ENCODE data around the gene KCNAB3.
A peak's percentile ranks its signal among the peaks of the same experiment; 100 is the strongest.

KCNAB3 gene

DNA sequence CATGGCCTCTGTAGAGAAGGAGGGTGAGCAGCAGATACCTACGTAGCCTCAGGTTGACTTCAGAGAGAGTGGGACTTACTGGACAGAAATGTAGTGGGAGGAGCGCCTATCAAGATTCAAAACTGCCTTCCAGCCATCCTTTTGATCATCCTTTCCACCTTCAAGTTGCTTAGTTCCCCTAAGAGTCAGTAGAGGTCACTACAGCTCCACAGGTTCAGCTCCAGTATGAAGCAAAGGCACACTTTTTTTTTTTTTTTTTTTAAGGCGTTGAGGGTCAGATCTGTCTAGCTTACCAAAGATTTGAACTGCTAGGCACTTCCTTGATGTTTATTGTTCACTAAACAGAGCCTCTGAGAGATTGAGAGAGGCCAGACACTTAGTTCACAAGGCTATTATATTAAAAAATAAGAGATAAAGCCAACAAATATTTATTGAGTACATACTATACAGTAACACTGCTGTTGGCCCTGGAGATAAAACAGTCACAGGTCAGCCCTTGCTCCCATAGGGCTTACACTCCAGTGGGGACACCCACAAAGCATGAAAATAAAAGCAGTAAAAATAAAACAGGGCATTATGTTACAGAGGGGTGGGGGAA, 16.6 kb downstream of the KCNAB3 start:
- TF ChIP-seq RAD21 (IDR thresholded peaks at IDR 0.05; ENCODE audit: low read depth): peak; percentile 82
- TF ChIP-seq MAX (IDR thresholded peaks at IDR 0.05): no peak

DNA sequence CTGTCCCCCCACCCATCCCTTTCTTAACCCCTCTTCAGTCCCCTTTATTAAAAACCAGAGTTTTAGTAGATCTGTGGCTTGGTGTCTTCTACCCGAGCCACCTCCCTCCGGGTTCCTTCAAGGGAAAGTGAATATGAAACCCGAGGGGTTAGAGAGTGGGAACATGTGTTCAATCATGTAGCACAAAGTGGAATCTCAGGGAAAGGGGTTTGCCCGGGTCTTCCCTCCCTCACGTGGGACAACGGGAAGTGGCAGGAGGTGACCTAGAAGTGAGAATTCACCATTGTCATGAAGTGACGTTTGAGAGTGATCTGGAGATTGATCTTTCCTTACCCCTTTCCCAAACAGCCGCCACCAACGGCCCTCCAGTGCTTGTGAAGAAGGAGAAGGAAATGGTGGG, 18.5 kb downstream of the KCNAB3 start:
- no peak for TF ChIP-seq TEAD4 (IDR thresholded peaks at IDR 0.05)

DNA sequence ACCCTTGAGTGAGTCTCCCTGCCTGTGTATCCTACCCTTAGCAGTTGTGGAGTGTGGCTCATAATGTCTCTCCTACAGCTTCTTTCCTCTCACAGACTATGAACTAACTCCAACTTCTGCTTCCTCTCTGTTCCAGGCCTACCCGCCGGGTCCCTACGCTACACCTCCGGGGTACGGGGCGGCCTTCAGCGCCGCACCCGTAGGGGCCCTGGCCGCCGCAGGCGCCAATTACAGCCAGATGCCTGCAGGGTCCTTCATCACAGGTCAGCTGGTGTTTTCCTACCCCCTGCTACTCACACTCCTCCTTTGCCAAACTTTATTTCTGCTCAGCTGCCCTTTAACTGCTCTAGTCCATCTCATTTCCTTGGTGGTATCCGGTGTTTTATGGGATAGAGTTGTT, 18.9 kb downstream of the KCNAB3 start:
- no peak for TF ChIP-seq MAX (IDR thresholded peaks at IDR 0.05)
- no peak for TF ChIP-seq ZBTB7A (IDR thresholded peaks at IDR 0.05; ENCODE audit: low read depth)
- no peak for TF ChIP-seq TEAD4 (IDR thresholded peaks at IDR 0.05)
- no peak for TF ChIP-seq USF1 (IDR thresholded peaks at IDR 0.05)
- no peak for TF ChIP-seq YY1 (IDR thresholded peaks at IDR 0.05; ENCODE audit: low read depth)
- TF ChIP-seq EGR1 (IDR thresholded peaks at IDR 0.05): no peak
- no peak for TF ChIP-seq TCF12 (IDR thresholded peaks at IDR 0.05; ENCODE audit: low read depth)
- TF ChIP-seq REST (IDR thresholded peaks at IDR 0.05; ENCODE audit: low read depth): no peak

GRCh38 chr17:7910281-7910680, 19.4 kb downstream of the KCNAB3 start:
- no peak for TF ChIP-seq TAF1 (IDR thresholded peaks at IDR 0.05; ENCODE audit: low read depth)

GRCh38 chr17:7909089-7909488, 20.6 kb downstream of the KCNAB3 start:
- TF ChIP-seq REST (IDR thresholded peaks at IDR 0.05; ENCODE audit: low read depth) (no peak), EP300 (IDR thresholded peaks at IDR 0.05; ENCODE audit: borderline replicate concordance) (no peak), TAF1 (IDR thresholded peaks at IDR 0.05; ENCODE audit: low read depth) (no peak), MAX (IDR thresholded peaks at IDR 0.05) (no peak), YY1 (IDR thresholded peaks at IDR 0.05; ENCODE audit: low read depth) (no peak), TEAD4 (IDR thresholded peaks at IDR 0.05) (no peak), NFIC (IDR thresholded peaks at IDR 0.05) (no peak), CREB1 (IDR thresholded peaks at IDR 0.05; ENCODE audit: low read depth) (no peak), ZBTB7A (IDR thresholded peaks at IDR 0.05; ENCODE audit: low read depth) (no peak), CEBPB (IDR thresholded peaks at IDR 0.05) (no peak), EGR1 (IDR thresholded peaks at IDR 0.05) (no peak), USF1 (IDR thresholded peaks at IDR 0.05) (no peak), RAD21 (IDR thresholded peaks at IDR 0.05; ENCODE audit: low read depth) (no peak), TCF12 (IDR thresholded peaks at IDR 0.05; ENCODE audit: low read depth) (no peak), FOXM1 (IDR thresholded peaks at IDR 0.05; ENCODE audit: borderline replicate concordance, low read depth) (no peak)

DNA sequence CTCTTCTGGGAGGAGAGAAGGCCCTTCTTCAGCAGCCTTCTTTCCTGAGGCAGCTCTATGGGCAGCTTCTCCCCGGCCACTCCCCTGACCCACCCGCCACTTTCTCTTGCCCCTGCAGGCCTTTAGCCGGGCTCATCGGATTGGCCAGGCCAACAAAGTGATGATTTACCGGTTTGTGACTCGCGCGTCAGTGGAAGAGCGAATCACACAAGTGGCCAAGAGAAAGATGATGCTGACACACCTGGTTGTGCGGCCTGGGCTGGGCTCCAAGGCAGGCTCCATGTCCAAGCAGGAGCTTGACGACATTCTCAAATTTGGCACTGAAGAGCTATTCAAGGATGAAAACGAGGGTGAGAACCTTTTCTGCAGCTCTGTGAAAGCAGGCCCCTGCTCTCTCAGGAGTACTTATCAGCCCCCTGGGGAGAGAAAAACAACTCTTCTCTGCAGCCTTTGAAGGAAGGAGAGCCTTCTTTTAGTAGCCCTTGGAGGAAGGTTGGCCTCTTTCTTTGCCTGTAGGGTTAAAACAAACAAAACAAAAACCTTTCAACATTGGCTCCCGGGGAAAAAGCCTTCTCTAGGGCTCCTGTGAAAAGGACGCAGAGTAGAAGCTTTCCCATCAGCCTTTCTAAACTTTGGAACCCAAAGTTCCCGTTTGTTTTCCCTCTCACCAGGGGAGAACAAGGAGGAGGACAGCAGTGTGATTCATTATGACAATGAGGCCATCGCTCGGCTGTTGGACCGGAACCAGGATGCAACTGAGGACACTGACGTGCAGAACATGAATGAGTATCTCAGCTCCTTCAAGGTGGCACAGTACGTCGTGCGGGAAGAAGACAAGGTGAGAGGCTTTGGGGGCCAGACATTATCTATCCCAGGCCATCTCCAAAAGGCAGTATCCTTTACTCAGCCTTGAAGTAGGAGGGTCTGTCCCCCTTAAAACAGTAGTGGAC, 26.2 kb downstream of the KCNAB3 start:
- TF ChIP-seq CEBPB (IDR thresholded peaks at IDR 0.05): no peak
- no peak for TF ChIP-seq RAD21 (IDR thresholded peaks at IDR 0.05; ENCODE audit: low read depth)
- no peak for TF ChIP-seq REST (IDR thresholded peaks at IDR 0.05; ENCODE audit: low read depth)
- TF ChIP-seq TCF12 (IDR thresholded peaks at IDR 0.05; ENCODE audit: low read depth): no peak
- no peak for TF ChIP-seq ZBTB7A (IDR thresholded peaks at IDR 0.05; ENCODE audit: low read depth)
- TF ChIP-seq TEAD4 (IDR thresholded peaks at IDR 0.05): no peak
- TF ChIP-seq NFIC (IDR thresholded peaks at IDR 0.05): no peak
- TF ChIP-seq CREB1 (IDR thresholded peaks at IDR 0.05; ENCODE audit: low read depth): no peak
- TF ChIP-seq MAX (IDR thresholded peaks at IDR 0.05): no peak
- TF ChIP-seq TAF1 (IDR thresholded peaks at IDR 0.05; ENCODE audit: low read depth): no peak
- TF ChIP-seq EP300 (IDR thresholded peaks at IDR 0.05; ENCODE audit: borderline replicate concordance): no peak
- TF ChIP-seq FOXM1 (IDR thresholded peaks at IDR 0.05; ENCODE audit: borderline replicate concordance, low read depth): no peak
